ENCODE data around the gene MAPK9. TPM values are rescaled to one million over a fixed set of nuclear protein-coding genes. Genes with fewer than 3 reads are reported as not detected.

The MAPK9 gene
- 20.3 and 22.5 TPM in 2 replicates for total RNA-seq (2012; rRNA removed)

DNA sequence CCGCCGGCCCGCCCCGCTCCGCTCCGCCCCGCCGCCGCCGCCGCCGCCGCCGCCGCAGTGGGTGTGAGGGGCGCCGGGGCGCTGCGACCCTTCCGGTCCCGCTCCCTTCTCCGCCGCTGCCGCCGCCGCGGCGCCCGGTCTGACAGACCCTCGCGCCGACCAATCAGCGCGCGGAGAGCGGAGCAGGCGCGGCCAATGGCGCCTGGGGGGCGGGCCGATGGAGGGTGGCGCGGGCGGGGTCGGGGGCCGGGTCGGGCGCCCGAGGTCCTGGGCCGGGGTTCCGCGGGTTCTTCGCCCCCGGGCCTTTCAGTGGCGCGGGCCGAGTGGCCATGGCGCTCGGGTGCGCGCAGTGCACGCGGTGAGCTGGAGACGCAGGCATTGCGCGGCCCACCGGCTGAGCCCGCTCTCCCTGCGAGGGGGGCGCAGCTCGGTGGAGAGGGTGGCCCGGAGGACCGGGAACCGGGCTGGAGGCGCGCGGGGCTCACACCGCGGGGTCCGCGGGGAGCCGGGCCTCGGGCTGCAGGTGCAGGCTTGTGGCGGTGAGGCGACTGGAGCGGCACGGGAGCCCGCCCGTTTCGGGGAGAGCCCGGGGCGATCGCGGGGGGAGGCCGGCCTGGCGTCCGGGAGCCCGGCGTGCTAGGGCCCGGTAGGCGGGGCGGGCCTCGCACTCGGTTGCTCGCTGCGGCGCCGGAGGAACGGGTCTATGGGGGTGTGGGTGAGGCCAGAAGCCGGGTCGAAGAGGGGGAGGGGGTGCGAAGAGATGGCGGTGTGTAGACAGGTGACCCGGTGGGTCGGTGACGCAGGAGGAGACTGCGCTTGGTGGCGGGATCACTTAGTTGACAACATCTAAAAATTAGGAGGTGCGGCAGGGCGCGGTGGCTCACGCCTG lies at the start of gene MAPK9:
Gene MAPK9 (minus strand): TSS at position 141 of the 889 bp plus-strand sequence. CDS start 11,522 bp downstream, outside the sequence.
- peak within 1 kb of the TSS; percentile 93 for H3K4me2 ChIP-seq (ENCODE audit: low read length)
- H3K4me1 ChIP-seq (ENCODE audit: control insufficient read depth, insufficient read depth, low read length), result peaks cover 14% of the 10 kb centered on the region
- H3K9ac ChIP-seq (ENCODE audit: low read depth, low read length), result peak within 1 kb of the TSS; percentile 84

DNA sequence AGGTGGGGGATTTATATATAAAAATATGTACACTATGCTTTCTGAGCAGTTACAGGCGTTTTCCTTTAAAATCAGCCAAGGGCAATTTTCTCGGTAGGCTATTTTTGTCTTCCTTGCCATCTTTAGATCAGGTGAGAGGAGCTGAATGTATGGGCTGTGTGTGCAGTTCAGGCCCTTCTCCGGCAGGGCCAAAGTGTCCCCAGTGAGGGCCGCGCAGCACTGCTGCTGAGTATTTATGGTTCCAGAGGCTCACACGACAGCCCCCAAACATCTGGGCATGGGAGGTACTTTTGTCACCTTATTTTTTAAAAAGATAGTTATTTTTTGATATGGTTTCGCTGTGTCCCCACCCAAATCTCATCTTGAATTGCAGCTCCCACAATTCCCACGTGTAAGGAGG lies 49.7 kb upstream of the MAPK9 start:
- Histone ChIP-seq H3K4me2 (ENCODE audit: low read length) (no peak overlapping the region), H3K4me3 (ENCODE audit: low read length) (no peak overlapping the region), H3K4me1 (ENCODE audit: control insufficient read depth, insufficient read depth, low read length) (peaks cover 57% of the 10 kb centered on the region), H3K36me3 (ENCODE audit: insufficient read depth, low read length) (peaks cover 10% of the 10 kb centered on the region), H3K9me3 (replicated peaks; ENCODE audit: low read length) (no peaks in the 10 kb centered on the region), H3K27me3 (ENCODE audit: control insufficient read depth, insufficient read depth, low read length) (no peaks in the 10 kb centered on the region), H3K9ac (ENCODE audit: low read depth, low read length) (no peak overlapping the region)

More for the DNA sequence above, at the start of gene MAPK9:
- no peaks in the 10 kb centered on the region for H3K9me3 ChIP-seq (replicated peaks; ENCODE audit: low read length)
- H3K36me3 ChIP-seq (ENCODE audit: insufficient read depth, low read length), result no peaks in the 10 kb centered on the region
- peak within 1 kb of the TSS; percentile 95 for H3K4me3 ChIP-seq (ENCODE audit: low read length)
- no peaks in the 10 kb centered on the region for H3K27me3 ChIP-seq (ENCODE audit: control insufficient read depth, insufficient read depth, low read length)

DNA sequence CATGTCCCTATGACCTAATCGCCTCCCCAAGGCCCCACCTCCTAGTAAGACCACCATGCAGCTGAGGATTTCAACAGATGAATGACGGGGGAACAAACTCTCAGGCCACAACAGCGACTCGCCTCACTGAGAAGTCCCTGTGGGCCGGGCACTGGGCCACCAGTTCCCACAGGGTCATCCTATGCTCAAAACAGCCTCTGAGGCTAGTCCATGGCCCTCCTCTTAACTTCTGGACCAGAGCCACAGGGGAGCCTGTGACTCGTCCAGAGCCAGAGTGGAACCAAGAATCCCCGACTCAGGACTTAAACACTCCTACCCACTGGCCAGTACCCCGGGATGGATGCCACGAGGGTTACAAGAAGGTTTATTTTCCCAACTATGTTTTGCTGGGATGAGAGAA lies 49.0 kb upstream of the MAPK9 start:
- no peak overlapping the region for H3K4me2 ChIP-seq (ENCODE audit: low read length)
- no peak overlapping the region for H3K4me3 ChIP-seq (ENCODE audit: low read length)
- no peaks in the 10 kb centered on the region for H3K27me3 ChIP-seq (ENCODE audit: control insufficient read depth, insufficient read depth, low read length)
- H3K9me3 ChIP-seq (replicated peaks; ENCODE audit: low read length), result no peaks in the 10 kb centered on the region
- H3K4me1 ChIP-seq (ENCODE audit: control insufficient read depth, insufficient read depth, low read length), result peaks cover 57% of the 10 kb centered on the region
- H3K9ac ChIP-seq (ENCODE audit: low read depth, low read length), result no peak overlapping the region
- peaks cover 17% of the 10 kb centered on the region for H3K36me3 ChIP-seq (ENCODE audit: insufficient read depth, low read length)

DNA sequence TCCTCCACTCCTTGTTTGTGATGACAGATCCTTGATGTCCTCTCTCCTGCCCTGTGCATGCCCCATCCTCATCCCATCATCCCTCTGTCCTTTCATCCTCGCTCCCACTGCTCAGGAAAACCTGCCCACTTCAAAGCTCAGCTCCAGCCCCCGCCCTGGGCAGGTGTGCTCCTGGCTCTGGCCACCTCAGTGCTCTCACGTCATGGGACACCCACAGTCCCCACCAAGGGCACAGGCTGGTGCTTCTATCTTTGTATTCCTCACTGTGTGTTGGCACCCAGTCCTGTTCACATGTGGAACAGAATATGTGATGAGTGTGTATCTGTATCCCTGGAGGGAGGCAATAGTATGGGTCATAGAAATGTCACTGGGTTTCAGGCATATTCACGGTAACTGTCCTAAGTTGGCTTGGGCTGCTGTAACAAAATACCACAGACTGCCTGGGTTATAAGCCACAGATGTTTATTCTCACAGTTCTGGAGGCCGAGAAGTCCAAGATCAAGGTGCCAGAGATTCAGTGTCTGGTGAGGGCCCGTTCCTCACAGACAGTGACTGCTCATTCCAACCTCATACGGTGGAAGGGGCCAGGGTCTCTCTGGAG lies 47.8 kb upstream of the MAPK9 start:
- Histone ChIP-seq H3K36me3 (ENCODE audit: insufficient read depth, low read length) (peaks cover 29% of the 10 kb centered on the region), H3K9ac (ENCODE audit: low read depth, low read length) (no peak overlapping the region), H3K4me2 (ENCODE audit: low read length) (no peak overlapping the region), H3K4me1 (ENCODE audit: control insufficient read depth, insufficient read depth, low read length) (peaks cover 58% of the 10 kb centered on the region), H3K4me3 (ENCODE audit: low read length) (no peak overlapping the region), H3K9me3 (replicated peaks; ENCODE audit: low read length) (no peaks in the 10 kb centered on the region), H3K27me3 (ENCODE audit: control insufficient read depth, insufficient read depth, low read length) (no peaks in the 10 kb centered on the region)

DNA sequence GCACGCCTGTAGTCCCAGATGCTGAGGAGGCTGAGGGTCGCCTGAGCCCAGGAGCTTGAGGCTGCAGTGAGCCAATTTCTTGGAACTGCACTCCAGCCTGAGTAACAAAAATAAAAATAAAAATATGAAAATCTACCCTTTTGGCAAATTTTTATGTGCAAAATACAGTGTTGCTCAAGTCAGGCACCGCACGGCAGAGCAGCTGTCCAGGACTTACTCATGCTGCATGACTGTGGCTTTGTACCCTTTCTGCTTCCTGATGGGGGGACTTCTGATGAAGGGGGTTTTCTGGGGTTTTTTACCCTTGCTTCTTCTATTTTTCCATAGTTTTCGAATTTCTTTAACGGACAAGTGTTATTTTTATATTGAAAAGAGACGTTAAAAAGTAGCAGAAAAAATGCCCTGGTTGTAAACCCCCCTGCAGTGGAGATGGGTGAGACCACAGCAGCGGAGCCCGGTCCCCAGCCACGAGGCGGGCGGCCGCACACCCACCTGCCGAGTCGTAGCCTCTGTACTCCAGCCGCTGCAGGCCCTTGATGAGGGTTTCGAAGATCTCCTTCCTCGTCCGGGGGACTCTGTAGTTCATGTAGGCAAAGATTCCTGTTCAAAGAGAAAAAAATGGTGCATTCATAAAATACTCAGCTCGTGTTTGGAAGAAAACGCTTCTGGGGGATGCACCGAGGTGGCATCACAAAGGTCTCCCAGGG lies 46.3 kb upstream of the MAPK9 start:
- H3K4me3 ChIP-seq (ENCODE audit: low read length), result peak overlapping the region; percentile 23
- H3K36me3 ChIP-seq (ENCODE audit: insufficient read depth, low read length), result peaks cover 34% of the 10 kb centered on the region
- no peak overlapping the region for H3K9ac ChIP-seq (ENCODE audit: low read depth, low read length)
- no peaks in the 10 kb centered on the region for H3K9me3 ChIP-seq (replicated peaks; ENCODE audit: low read length)
- H3K4me2 ChIP-seq (ENCODE audit: low read length), result no peak overlapping the region
- no peaks in the 10 kb centered on the region for H3K27me3 ChIP-seq (ENCODE audit: control insufficient read depth, insufficient read depth, low read length)
- H3K4me1 ChIP-seq (ENCODE audit: control insufficient read depth, insufficient read depth, low read length), result peaks cover 59% of the 10 kb centered on the region

DNA sequence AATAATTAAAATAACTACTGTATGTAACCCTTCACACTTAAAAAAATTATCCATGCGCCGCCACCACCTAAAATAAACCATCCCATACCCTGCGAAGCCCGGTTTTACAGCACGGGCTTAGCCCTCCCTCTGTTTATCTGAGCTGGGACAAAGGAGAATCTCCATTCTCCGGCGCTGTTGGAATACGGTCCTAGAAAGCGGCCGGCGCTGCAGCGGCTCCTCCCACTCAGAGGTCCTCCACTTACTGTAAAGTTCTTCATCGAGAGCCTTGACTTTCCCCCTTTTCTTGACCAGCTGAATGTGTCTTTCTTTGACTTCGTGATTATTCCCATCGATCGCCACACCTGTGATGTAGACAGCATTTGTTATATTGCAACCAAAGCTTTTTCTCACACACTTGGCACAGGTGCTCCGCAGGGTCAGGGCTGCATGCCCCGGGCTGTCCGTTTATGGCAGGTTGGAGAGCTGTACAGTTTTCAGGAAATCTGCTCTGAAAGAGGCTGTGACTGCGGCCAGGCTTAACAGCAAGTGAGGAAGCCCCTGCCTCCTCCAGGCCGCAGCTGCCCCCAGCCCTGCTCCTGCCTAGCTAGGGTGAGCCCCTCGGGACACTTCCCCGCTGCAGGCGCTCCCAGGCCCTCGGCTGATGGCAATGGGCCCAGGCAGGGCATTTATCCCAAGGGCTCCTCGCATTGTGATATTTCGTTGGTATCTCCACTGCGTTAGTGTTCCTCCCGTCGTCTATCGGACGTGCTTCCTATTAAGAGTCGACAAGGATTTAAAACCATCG lies 44.5 kb upstream of the MAPK9 start:
- H3K4me2 ChIP-seq (ENCODE audit: low read length), result no peak overlapping the region
- no peak overlapping the region for H3K9ac ChIP-seq (ENCODE audit: low read depth, low read length)
- H3K9me3 ChIP-seq (replicated peaks; ENCODE audit: low read length), result no peaks in the 10 kb centered on the region
- H3K4me3 ChIP-seq (ENCODE audit: low read length), result no peak overlapping the region
- peaks cover 58% of the 10 kb centered on the region for H3K4me1 ChIP-seq (ENCODE audit: control insufficient read depth, insufficient read depth, low read length)
- H3K36me3 ChIP-seq (ENCODE audit: insufficient read depth, low read length), result peaks cover 34% of the 10 kb centered on the region
- H3K27me3 ChIP-seq (ENCODE audit: control insufficient read depth, insufficient read depth, low read length), result no peaks in the 10 kb centered on the region

DNA sequence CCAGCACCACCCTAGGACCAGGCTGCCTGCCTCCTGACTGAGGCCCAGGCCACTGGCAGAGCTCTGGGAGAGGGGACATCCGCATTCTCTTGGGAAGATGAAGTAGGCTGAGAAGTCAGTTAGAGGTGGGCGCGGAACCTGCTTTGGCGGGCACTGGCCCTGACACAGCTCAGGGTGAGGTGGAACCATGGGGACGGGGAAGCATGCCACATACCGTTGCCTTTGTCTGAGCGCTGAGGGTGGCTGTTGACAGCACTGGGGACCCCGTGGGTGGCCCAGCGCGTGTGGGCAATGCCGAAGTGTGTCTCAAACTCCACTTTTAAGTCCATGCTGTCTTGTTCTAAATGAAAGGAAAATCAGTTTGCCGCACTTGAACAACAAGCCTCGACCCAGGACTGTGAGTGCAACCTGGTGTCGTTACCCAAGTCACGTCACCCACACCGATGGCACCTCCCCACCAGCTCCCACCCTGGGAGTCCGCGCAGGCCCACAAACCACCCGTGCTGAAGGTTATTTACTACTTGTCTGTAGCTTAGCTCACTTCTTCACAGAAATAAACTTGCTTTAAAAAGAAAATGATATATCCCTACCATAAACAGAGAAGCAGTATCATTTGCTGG lies 43.8 kb upstream of the MAPK9 start:
- no peak overlapping the region for H3K4me3 ChIP-seq (ENCODE audit: low read length)
- H3K4me2 ChIP-seq (ENCODE audit: low read length), result no peak overlapping the region
- peaks cover 34% of the 10 kb centered on the region for H3K36me3 ChIP-seq (ENCODE audit: insufficient read depth, low read length)
- no peaks in the 10 kb centered on the region for H3K9me3 ChIP-seq (replicated peaks; ENCODE audit: low read length)
- peaks cover 60% of the 10 kb centered on the region for H3K4me1 ChIP-seq (ENCODE audit: control insufficient read depth, insufficient read depth, low read length)
- H3K27me3 ChIP-seq (ENCODE audit: control insufficient read depth, insufficient read depth, low read length), result no peaks in the 10 kb centered on the region
- H3K9ac ChIP-seq (ENCODE audit: low read depth, low read length), result no peak overlapping the region

DNA sequence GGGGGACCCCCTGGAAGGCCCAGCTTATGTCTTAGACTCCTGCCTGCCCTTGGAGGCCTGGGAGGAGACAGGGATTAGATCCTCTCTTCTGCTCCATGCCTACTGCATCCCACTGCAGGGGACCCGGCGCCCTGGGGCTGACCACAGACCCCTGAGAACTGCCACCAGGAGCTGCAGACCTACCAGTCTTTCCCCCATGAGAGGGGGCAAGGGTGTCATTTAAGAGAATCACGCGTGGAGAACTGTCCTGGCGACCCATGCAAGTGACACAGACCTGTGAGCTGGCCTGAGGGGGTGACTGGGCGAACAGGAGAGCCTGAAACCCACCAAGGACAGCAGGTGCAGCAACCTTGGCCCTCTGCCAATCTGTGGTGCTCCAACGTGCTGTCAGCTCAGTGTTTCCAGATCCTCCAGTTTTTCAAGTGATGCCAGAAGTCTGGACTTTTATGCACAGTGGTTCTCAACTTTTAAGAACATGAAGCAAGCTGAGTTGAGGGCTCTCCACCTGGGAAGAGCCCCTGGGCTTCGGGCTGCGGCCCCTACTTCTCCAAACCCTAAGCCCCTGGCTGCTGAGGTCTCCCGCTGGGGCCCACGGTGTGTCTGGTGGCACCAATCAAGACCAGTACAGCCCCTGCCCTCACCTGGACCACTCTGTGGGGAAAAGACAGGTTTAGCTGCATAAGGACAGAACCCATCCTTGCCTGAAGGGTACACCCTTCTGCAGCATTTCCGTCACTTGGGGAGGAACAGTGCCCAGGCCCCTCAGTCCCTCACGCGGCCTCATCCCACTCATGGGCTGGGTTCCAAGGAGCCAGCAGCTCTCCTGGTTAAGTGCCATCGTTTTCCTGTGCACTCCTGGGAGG lies 43.1 kb upstream of the MAPK9 start:
- Histone ChIP-seq H3K9me3 (replicated peaks; ENCODE audit: low read length) (no peaks in the 10 kb centered on the region), H3K9ac (ENCODE audit: low read depth, low read length) (no peak overlapping the region), H3K27me3 (ENCODE audit: control insufficient read depth, insufficient read depth, low read length) (no peaks in the 10 kb centered on the region), H3K4me2 (ENCODE audit: low read length) (no peak overlapping the region), H3K4me3 (ENCODE audit: low read length) (no peak overlapping the region), H3K36me3 (ENCODE audit: insufficient read depth, low read length) (peaks cover 38% of the 10 kb centered on the region), H3K4me1 (ENCODE audit: control insufficient read depth, insufficient read depth, low read length) (peaks cover 65% of the 10 kb centered on the region)

DNA sequence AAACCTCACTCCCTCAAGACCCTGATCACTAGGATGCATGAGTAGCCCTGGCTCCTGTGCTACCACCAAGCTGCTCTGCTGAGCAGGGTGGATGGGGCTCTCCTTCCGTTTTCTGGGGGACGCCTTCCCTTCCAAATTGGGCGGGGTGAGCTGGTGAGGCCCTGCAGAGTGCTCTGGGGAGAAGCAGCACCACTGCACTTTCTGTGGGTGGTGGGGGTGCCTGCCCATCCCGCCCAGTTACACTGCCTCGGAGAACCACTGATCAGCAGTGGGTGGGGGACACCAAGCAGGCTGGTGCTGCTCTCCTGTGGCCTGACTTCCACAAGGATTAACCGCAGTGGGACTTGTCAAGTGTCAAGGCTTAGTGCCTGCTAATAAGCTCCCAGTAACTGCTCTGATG lies 42.3 kb upstream of the MAPK9 start:
- Histone ChIP-seq H3K36me3 (ENCODE audit: insufficient read depth, low read length) (peaks cover 41% of the 10 kb centered on the region), H3K4me2 (ENCODE audit: low read length) (peak overlapping the region; percentile 45), H3K9me3 (replicated peaks; ENCODE audit: low read length) (no peaks in the 10 kb centered on the region), H3K27me3 (ENCODE audit: control insufficient read depth, insufficient read depth, low read length) (no peaks in the 10 kb centered on the region), H3K4me3 (ENCODE audit: low read length) (no peak overlapping the region), H3K9ac (ENCODE audit: low read depth, low read length) (peak overlapping the region; percentile 2), H3K4me1 (ENCODE audit: control insufficient read depth, insufficient read depth, low read length) (peaks cover 60% of the 10 kb centered on the region)

DNA sequence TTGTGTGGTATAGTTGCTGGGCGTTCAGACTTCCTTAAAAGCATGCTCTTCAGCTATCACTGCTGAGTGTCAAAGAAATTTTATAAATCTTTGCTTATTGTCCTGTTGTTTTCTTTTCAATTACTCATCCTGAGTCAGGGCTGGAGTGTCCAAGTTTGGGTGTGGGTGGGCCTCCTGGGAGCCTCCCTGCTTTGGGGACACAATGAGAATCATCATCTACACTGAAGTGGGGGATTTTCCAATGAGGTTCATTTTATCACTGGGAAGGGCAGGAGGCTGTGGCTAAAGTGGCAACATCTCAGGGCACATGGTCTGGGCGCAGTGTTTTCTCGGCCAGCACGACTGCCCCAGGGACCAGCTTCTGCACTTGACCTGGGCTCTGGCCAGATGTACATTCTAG lies 41.8 kb upstream of the MAPK9 start:
- Histone ChIP-seq H3K27me3 (ENCODE audit: control insufficient read depth, insufficient read depth, low read length) (no peaks in the 10 kb centered on the region), H3K4me1 (ENCODE audit: control insufficient read depth, insufficient read depth, low read length) (peaks cover 58% of the 10 kb centered on the region), H3K36me3 (ENCODE audit: insufficient read depth, low read length) (peaks cover 45% of the 10 kb centered on the region), H3K4me2 (ENCODE audit: low read length) (peak overlapping the region; percentile 45), H3K9me3 (replicated peaks; ENCODE audit: low read length) (no peaks in the 10 kb centered on the region), H3K4me3 (ENCODE audit: low read length) (no peak overlapping the region), H3K9ac (ENCODE audit: low read depth, low read length) (peak overlapping the region; percentile 2)
